ENCODE measurements around the gene SPACDR. TPM values are rescaled to one million over a fixed set of nuclear protein-coding genes. Genes with fewer than 3 reads are reported as not detected.
A peak's percentile ranks its signal among the peaks of the same experiment; 100 is the strongest.

The SPACDR gene
- total RNA-seq, 6 experiments from 2014 or later, result 0.66 to 1.6 (median 1.0) TPM

DNA sequence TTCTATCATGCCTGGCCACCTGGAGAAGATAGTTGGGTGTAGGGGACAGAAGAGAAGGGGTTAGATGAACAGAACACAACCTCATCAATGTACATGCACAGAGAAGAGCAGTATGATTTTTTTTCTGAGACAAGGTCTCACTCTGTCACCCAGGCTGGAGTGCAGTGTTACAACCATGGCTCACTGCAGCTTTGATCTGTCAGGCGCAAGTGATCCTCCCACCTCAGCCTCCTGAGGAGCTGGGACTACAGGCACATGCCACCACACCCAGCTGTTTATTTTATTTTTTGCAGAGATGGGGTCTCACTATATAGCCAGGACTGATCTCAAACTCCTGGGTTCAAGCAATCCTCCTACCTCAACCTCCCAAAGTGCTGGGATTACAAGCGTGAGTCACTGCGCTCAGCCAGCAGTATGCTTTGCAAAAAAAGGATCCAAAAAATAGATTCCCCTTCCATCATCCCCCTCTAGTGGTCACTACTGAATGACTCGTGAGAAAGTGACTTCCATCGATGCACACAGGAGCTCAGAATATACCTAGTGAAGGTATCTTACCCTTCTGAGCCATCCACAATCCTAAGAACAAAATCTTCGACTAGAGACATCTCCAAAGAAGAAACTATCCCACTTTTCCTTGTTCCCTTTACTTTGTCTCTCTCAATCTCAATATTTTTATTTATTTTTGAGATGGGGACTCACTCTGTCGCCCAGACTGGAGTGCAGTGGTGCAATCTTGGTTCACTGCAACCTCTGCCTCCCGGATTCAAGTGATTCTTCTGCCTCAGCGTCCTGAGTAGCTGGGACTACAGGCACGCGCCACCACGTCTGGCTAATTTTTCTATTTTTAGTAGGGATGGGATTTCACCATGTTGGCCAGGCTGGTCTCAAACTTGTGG lies 56.5 kb downstream of the SPACDR start:
- Mint-ChIP-seq H3K27me3 (ENCODE audit: insufficient read depth) (peaks cover 20% of the 10 kb centered on the region), H3K27ac (peak overlapping the region; percentile 49), H3K36me3 (ENCODE audit: low read depth) (no peaks in the 10 kb centered on the region), H3K4me1 (ENCODE audit: low read depth) (peaks cover 11% of the 10 kb centered on the region), H3K4me3 (no peak overlapping the region), H3K9me3 (no peaks in the 10 kb centered on the region)
- peak; percentile 73 for DNase-seq
- peak; percentile 87 for TF ChIP-seq CTCF (IDR thresholded peaks at IDR 0.05)

GRCh38 chr7:100406767-100407166 lies 57.3 kb downstream of the SPACDR start:
- DNase-seq, result peak; percentile 52
- H3K4me1 Mint-ChIP-seq (ENCODE audit: low read depth), result peaks cover 11% of the 10 kb centered on the region
- H3K27ac Mint-ChIP-seq, result peak overlapping the region; percentile 49
- no peaks in the 10 kb centered on the region for H3K36me3 Mint-ChIP-seq (ENCODE audit: low read depth)
- TF ChIP-seq CTCF (IDR thresholded peaks at IDR 0.05), result no peak
- H3K27me3 Mint-ChIP-seq (ENCODE audit: insufficient read depth), result peaks cover 17% of the 10 kb centered on the region
- H3K4me3 Mint-ChIP-seq, result no peak overlapping the region
- H3K9me3 Mint-ChIP-seq, result no peaks in the 10 kb centered on the region

Other genes starting within 250 kb of the SPACDR start
- gene PVRIG, start 244.3 kb downstream of the SPACDR start, total RNA-seq (2021; fragmentation: NEBNext Ultra II Directional; extraction: Animal tissue kit (Norgen Biotek cat#: 25700)), result under 1 TPM in 4 of 6 experiments, not detected in 2; 0.51 to 0.87 (median 0.61) TPM
- not detected for gene SPDYE3, start 156.6 kb downstream of the SPACDR start, total RNA-seq (2021; fragmentation: NEBNext Ultra II Directional; extraction: Animal tissue kit (Norgen Biotek cat#: 25700))
- gene PILRB, start 106.1 kb downstream of the SPACDR start, total RNA-seq (2021; fragmentation: NEBNext Ultra II Directional; extraction: Animal tissue kit (Norgen Biotek cat#: 25700)), result 10 to 100 TPM in 4 of 6 experiments, 1 to 10 TPM in 2; 7.0 to 12.6 (median 10.6) TPM
- gene PILRA, start 90.8 kb downstream of the SPACDR start, total RNA-seq (2021; fragmentation: NEBNext Ultra II Directional; extraction: Animal tissue kit (Norgen Biotek cat#: 25700)), result under 1 TPM in 4 of 6 experiments, not detected in 2; 0.30 to 0.34 (median 0.31) TPM
- gene ZCWPW1, start 35.6 kb downstream of the SPACDR start, total RNA-seq (2021; fragmentation: NEBNext Ultra II Directional; extraction: Animal tissue kit (Norgen Biotek cat#: 25700)), result 1 to 10 TPM in 4 of 6 experiments, under 1 TPM in 2; 0.55 to 1.7 (median 1.2) TPM
- 10 to 100 TPM; 38.7 to 42.9 (median 41.2) TPM for gene MEPCE, start 34.4 kb downstream of the SPACDR start, total RNA-seq (2021; fragmentation: NEBNext Ultra II Directional; extraction: Animal tissue kit (Norgen Biotek cat#: 25700))
- gene PPP1R35, start 27.8 kb downstream of the SPACDR start, total RNA-seq (2021; fragmentation: NEBNext Ultra II Directional; extraction: Animal tissue kit (Norgen Biotek cat#: 25700)), result 10 to 100 TPM; 22.9 to 33.6 (median 26.5) TPM
- gene TSC22D4, start 15.0 kb upstream of the SPACDR start, total RNA-seq (2021; fragmentation: NEBNext Ultra II Directional; extraction: Animal tissue kit (Norgen Biotek cat#: 25700)), result 10 to 100 TPM; 50.6 to 54.5 (median 51.7) TPM
- under 1 TPM; 0.50 to 0.99 (median 0.86) TPM for gene NYAP1, start 19.7 kb upstream of the SPACDR start, total RNA-seq (2021; fragmentation: NEBNext Ultra II Directional; extraction: Animal tissue kit (Norgen Biotek cat#: 25700))
- gene AGFG2, start 74.9 kb upstream of the SPACDR start, total RNA-seq (2021; fragmentation: NEBNext Ultra II Directional; extraction: Animal tissue kit (Norgen Biotek cat#: 25700)), result 10 to 100 TPM; 14.4 to 21.4 (median 18.9) TPM
- under 1 TPM in 3 of 6 experiments, not detected in 3; 0.40 to 0.87 (median 0.55) TPM for gene SAP25, start 109.6 kb upstream of the SPACDR start, total RNA-seq (2021; fragmentation: NEBNext Ultra II Directional; extraction: Animal tissue kit (Norgen Biotek cat#: 25700))
- 10 to 100 TPM; 34.7 to 40.6 (median 38.5) TPM for gene LRCH4, start 121.9 kb upstream of the SPACDR start, total RNA-seq (2021; fragmentation: NEBNext Ultra II Directional; extraction: Animal tissue kit (Norgen Biotek cat#: 25700))
- under 1 TPM; 0.20 to 0.47 (median 0.28) TPM for gene FBXO24, start 122.1 kb upstream of the SPACDR start, total RNA-seq (2021; fragmentation: NEBNext Ultra II Directional; extraction: Animal tissue kit (Norgen Biotek cat#: 25700))
- 100 to 1,000 TPM; 291 to 396 (median 388) TPM for gene PCOLCE, start 138.1 kb upstream of the SPACDR start, total RNA-seq (2021; fragmentation: NEBNext Ultra II Directional; extraction: Animal tissue kit (Norgen Biotek cat#: 25700))
- 10 to 100 TPM; 14.6 to 19.0 (median 17.4) TPM for gene MOSPD3, start 148.3 kb upstream of the SPACDR start, total RNA-seq (2021; fragmentation: NEBNext Ultra II Directional; extraction: Animal tissue kit (Norgen Biotek cat#: 25700))
- gene TFR2, start 177.3 kb upstream of the SPACDR start, total RNA-seq (2021; fragmentation: NEBNext Ultra II Directional; extraction: Animal tissue kit (Norgen Biotek cat#: 25700)), result 1 to 10 TPM in 1 of 6 experiments, under 1 TPM in 3, not detected in 2; 0.16 to 1.1 (median 0.27) TPM
- not detected for gene ACTL6B, start 192.2 kb upstream of the SPACDR start, total RNA-seq (2021; fragmentation: NEBNext Ultra II Directional; extraction: Animal tissue kit (Norgen Biotek cat#: 25700))
- 100 to 1,000 TPM; 301 to 369 (median 322) TPM for gene GNB2, start 209.5 kb upstream of the SPACDR start, total RNA-seq (2021; fragmentation: NEBNext Ultra II Directional; extraction: Animal tissue kit (Norgen Biotek cat#: 25700))
- gene GIGYF1, start 230.0 kb upstream of the SPACDR start, total RNA-seq (2021; fragmentation: NEBNext Ultra II Directional; extraction: Animal tissue kit (Norgen Biotek cat#: 25700)), result 10 to 100 TPM; 17.7 to 21.8 (median 19.2) TPM
- gene POP7, start 241.9 kb upstream of the SPACDR start, total RNA-seq (2021; fragmentation: NEBNext Ultra II Directional; extraction: Animal tissue kit (Norgen Biotek cat#: 25700)), result 10 to 100 TPM; 30.2 to 42.2 (median 34.4) TPM